ENCODE data around the gene CPNE5. TPM values are rescaled to one million over a fixed set of nuclear protein-coding genes. Genes with fewer than 3 reads are reported as not detected.

The CPNE5 gene
- total RNA-seq, 1 donor from 2014 or later, result 59.1 TPM

DNA sequence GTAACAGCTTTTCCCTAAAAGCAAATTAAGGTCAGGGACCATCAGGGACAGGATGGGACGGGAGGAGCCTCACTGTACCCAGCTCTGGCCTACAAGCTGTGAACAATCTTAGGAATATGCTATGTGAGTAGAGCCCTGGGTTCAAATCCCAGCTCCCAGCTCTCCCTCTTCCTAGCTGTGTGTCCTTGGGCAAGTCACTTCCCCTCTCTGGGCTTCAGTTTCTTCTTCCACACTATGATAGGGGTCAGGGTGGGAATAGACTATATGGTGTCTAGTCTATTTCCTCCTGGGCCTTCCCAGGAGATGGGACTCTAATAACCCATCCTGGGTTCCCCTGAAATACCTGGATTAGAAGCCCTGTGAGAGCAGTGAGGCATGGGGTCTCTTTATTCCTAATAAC, 41.6 kb downstream of the CPNE5 start:
- peaks cover 3% of the 10 kb centered on the region for H3K4me1 Mint-ChIP-seq
- TF ChIP-seq, protein P1, sequence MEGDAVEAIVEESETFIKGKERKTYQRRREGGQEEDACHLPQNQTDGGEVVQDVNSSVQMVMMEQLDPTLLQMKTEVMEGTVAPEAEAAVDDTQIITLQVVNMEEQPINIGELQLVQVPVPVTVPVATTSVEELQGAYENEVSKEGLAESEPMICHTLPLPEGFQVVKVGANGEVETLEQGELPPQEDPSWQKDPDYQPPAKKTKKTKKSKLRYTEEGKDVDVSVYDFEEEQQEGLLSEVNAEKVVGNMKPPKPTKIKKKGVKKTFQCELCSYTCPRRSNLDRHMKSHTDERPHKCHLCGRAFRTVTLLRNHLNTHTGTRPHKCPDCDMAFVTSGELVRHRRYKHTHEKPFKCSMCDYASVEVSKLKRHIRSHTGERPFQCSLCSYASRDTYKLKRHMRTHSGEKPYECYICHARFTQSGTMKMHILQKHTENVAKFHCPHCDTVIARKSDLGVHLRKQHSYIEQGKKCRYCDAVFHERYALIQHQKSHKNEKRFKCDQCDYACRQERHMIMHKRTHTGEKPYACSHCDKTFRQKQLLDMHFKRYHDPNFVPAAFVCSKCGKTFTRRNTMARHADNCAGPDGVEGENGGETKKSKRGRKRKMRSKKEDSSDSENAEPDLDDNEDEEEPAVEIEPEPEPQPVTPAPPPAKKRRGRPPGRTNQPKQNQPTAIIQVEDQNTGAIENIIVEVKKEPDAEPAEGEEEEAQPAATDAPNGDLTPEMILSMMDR (IDR thresholded peaks at IDR 0.05), result no peak
- ATAC-seq (ENCODE audit: low read depth) (no peak), DNase-seq (no peak)
- no peak overlapping the region for H3K4me3 Mint-ChIP-seq
- no peak overlapping the region for H3K27ac Mint-ChIP-seq
- no peaks in the 10 kb centered on the region for H3K36me3 Mint-ChIP-seq (ENCODE audit: low read depth)
- no peaks in the 10 kb centered on the region for H3K9me3 Mint-ChIP-seq
- intact Hi-C loops (cut with micrococcal nuclease), result no loop called here
- ChIA-PET POLR2A (no interaction called here), CTCF (no interaction called here)
- H3K27me3 Mint-ChIP-seq, result peaks cover 13% of the 10 kb centered on the region

DNA sequence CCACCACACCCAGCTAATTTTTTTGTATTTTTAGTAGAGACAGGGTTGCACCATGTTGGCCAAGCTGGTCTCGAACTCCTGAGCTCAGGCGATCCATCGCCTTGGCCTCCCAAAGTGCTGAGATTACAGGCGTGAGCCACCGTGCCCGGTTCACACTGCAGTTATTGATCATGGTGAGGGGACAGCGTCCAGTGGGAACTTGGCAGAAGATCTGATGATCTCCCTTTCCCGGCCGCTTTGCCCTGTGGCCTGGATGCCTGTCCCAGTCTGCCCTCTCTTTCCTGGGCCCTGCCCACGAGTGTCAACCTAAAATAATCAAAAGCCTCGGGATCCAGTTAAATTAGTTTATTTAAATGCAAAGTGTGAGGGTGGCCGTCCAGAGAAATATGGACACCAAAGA, 42.2 kb downstream of the CPNE5 start:
- TF ChIP-seq, protein P1 (IDR thresholded peaks at IDR 0.05), result no peak
- Mint-ChIP-seq H3K4me1 (peaks cover 3% of the 10 kb centered on the region), H3K9me3 (no peaks in the 10 kb centered on the region), H3K27me3 (peaks cover 13% of the 10 kb centered on the region), H3K27ac (no peak overlapping the region), H3K4me3 (no peak overlapping the region), H3K36me3 (ENCODE audit: low read depth) (no peaks in the 10 kb centered on the region)
- POLR2A ChIA-PET, result no interaction called here
- DNase-seq, result no peak
- intact Hi-C loops (cut with micrococcal nuclease), result no loop called here
- no peak for ATAC-seq (ENCODE audit: low read depth)
- CTCF ChIA-PET, result interaction anchor here (1.4 kb wide), 1 partner anchor 39 kb away, joined by 3 read pairs; no protein-coding TSS in a partner anchor

DNA sequence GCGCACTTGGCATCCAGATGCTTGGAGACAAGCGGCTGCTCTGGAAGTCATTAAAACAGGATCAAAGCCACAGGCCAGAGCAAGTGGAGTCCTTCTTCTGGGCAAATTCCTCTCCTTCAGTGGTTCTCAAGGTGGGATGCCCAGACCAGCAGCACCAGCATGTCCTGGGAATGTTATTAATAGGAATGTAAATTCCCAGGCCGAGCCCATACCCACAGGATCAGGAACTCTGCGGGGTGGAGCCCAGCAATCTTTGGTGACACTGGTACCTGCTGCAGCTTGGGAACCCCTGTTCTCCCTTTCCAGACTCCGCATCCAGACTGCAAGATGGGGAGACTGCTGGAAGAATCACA, 44.6 kb downstream of the CPNE5 start:
- TF ChIP-seq, protein P1 (IDR thresholded peaks at IDR 0.05), result no peak
- no peaks in the 10 kb centered on the region for H3K9me3 Mint-ChIP-seq
- POLR2A ChIA-PET, result no interaction called here

DNA sequence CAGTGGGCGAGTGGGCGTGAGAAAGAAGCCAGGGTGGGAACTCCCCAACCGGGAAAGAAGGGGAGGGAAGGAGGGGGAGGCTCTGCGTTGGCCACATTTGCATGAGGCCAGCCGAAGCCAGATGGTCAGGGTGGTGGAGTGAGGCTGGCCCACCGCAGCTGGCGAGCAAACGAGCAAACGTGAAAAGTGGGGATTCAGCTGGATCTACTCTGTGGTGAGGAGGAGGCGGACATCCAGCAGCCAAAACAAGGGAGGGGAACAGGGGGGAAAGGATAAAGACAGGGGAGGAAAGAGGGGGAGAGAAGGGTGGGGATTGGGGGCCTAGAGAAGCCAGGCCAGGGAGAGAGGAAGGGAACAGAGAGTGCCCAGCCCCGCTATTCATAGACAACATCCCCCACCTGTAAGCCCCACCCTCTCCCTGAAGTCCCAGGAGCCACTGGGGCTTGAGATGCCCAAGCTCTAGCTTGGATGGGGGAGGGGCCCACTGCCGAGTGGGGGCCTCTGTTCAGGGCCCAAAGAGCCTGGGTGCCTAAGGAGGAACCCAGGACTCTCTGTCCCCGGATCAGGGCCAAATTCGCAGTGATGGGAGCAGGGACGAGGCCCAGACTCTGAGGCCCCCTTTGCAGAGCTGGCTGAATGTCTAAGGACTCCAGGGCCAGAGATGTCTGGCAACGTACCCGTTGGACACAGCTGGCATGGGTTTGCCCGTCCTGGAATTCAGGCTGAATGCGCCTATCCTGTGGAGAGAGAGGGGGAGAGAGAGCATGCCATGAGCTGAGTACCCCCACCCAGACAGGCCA, 45.1 kb downstream of the CPNE5 start:
- POLR2A ChIA-PET, result interaction anchor here (0.6 kb wide), 1 partner anchor 245 kb away, joined by 3 read pairs; no protein-coding TSS in a partner anchor
- Mint-ChIP-seq H3K4me3 (no peak overlapping the region), H3K36me3 (ENCODE audit: low read depth) (no peaks in the 10 kb centered on the region), H3K27me3 (peaks cover 11% of the 10 kb centered on the region), H3K9me3 (no peaks in the 10 kb centered on the region), H3K27ac (no peak overlapping the region), H3K4me1 (peaks cover 3% of the 10 kb centered on the region)
- TF ChIP-seq, protein P1 (IDR thresholded peaks at IDR 0.05), result no peak
- DNase-seq, result no peak
- CTCF ChIA-PET, result no interaction called here
- intact Hi-C loops (cut with micrococcal nuclease), result no loop called here
- no peak for ATAC-seq (ENCODE audit: low read depth)

More for the DNA sequence above, 44.6 kb downstream of the CPNE5 start:
- no peak for ATAC-seq (ENCODE audit: low read depth)
- CTCF ChIA-PET, result no interaction called here
- peaks cover 13% of the 10 kb centered on the region for H3K27me3 Mint-ChIP-seq
- no peak for DNase-seq
- no peaks in the 10 kb centered on the region for H3K36me3 Mint-ChIP-seq (ENCODE audit: low read depth)
- peaks cover 3% of the 10 kb centered on the region for H3K4me1 Mint-ChIP-seq
- H3K27ac Mint-ChIP-seq, result no peak overlapping the region
- intact Hi-C loops (cut with micrococcal nuclease), result no loop called here
- H3K4me3 Mint-ChIP-seq, result no peak overlapping the region

DNA sequence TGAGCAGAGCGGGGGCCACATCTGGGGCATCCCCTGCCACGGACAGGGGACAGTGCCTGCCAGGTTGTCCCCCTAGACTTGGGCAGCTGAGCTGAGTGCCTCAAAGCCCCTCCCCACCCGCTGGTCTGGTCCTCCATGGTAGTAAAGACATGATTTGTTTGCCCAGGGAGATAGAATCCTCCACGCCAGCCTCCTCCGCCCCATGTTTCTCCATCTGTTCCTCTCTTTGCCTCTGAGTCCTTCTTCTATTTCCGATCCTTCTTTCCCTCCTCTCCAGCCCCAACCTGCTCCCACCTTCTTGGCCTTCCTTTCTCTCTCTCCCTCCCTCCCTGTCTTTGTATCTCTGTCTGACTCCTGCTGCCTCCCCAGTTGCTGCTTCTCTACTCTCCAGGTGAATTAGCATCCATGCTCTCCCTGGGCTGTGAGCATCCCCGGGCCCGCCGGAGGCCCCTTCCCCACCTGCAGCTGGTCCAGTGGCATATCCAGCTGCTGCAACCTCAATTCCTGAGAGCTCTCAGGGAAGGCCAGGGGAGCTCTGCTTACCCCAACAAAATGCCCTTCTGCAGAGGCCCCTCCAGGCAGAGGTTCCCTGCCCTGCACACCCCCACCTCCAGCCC, 45.8 kb downstream of the CPNE5 start:
- TF ChIP-seq, protein P1 (IDR thresholded peaks at IDR 0.05), result no peak
- POLR2A ChIA-PET, result interaction anchor here (0.6 kb wide), 1 partner anchor 244 kb away, joined by 3 read pairs; no protein-coding TSS in a partner anchor

More for the DNA sequence above, 45.8 kb downstream of the CPNE5 start:
- H3K27ac Mint-ChIP-seq, result no peak overlapping the region
- H3K36me3 Mint-ChIP-seq (ENCODE audit: low read depth), result no peaks in the 10 kb centered on the region
- no peaks in the 10 kb centered on the region for H3K9me3 Mint-ChIP-seq
- DNase-seq (no peak), ATAC-seq (ENCODE audit: low read depth) (no peak)
- no peak overlapping the region for H3K4me3 Mint-ChIP-seq
- intact Hi-C loops (cut with micrococcal nuclease), result no loop called here
- peaks cover 3% of the 10 kb centered on the region for H3K4me1 Mint-ChIP-seq
- CTCF ChIA-PET, result no interaction called here
- peaks cover 12% of the 10 kb centered on the region for H3K27me3 Mint-ChIP-seq

All from activated B cell treated with CpG ODN at 0.5 μM for 24 hours (primary cell).